T-cell (primary cell): ENCODE measurements around the gene SMAGP. TPM values are rescaled to one million over a fixed set of nuclear protein-coding genes. Genes with fewer than 3 reads are reported as not detected.
"Not testable (repeated sequence)": the region's sequence is repeated elsewhere in the genome, so short reads cannot be mapped to it uniquely, and the experiment has no call there.

Experiments used
- ATAC-seq, 4 experiments: fragments of 200-7000 bp in 3 of 4; fragments of 150-1000 bp in 1 of 4; cut with Tn5 transposase; replicated peaks in 1 of 4; 1 replicate in 3 of 4; 2 replicates in 1 of 4; pipeline ENCODE4 v1.10.0; 2021; ENCODE audit warnings: moderate library complexity in 3 of 4, mild to moderate bottlenecking in 2 of 4, moderate number of reproducible peaks in 1 of 4
- CTCF ChIA-PET, 2 donors: fragments of 300-600 bp; sonication (Branson Sonifier 250); formaldehyde crosslinking; loops; one replicate each; lab custom pipeline; 2022; ENCODE audit warnings: antibody characterized with exemption in 2 of 2; lab: Charles Lee
- POLR2A ChIA-PET, 2 donors: fragments of 300-600 bp; sonication (Branson Sonifier 250); formaldehyde crosslinking; loops; one replicate each; lab custom pipeline; 2022; ENCODE audit warnings: antibody characterized with exemption in 2 of 2; lab: Charles Lee
- DNase-seq, 35 experiments: peaks; one replicate each; pipeline versions ENCODE4 v3.0.0 to v3.0.0-alpha.2; 2013 to 2023
- H3K27ac ChIP-seq: one replicate; pipeline ENCODE4 v1.5.1; 2013; ENCODE audit warnings: low read length
- H3K27me3 ChIP-seq, 2 experiments: replicated peaks in 1 of 2; 1 replicate in 1 of 2; 2 replicates in 1 of 2; pipeline versions ENCODE4 v1.6.1 to v1.7.0; 2013; ENCODE audit warnings: low read length in 1 of 2, mixed read lengths in 1 of 2; ENCODE audit not compliant: control insufficient read depth in 2 of 2, insufficient read depth in 2 of 2; ENCODE audit errors: extremely low read depth in 1 of 2
- H3K36me3 ChIP-seq, 2 donors: 1 replicate in 1 of 2; 2 replicates in 1 of 2; pipeline versions ENCODE4 v1.6.1 to v1.7.0; 2013; ENCODE audit warnings: low read length in 1 of 2; ENCODE audit not compliant: control insufficient read depth in 2 of 2, insufficient read depth in 1 of 2; ENCODE audit errors: extremely low read depth in 1 of 2
- H3K4me1 ChIP-seq, 2 experiments: 1 replicate in 1 of 2; 2 replicates in 1 of 2; pipeline versions ENCODE4 v1.6.1 to v1.7.0; 2013; ENCODE audit warnings: low read length in 2 of 2, mixed read lengths in 1 of 2; ENCODE audit not compliant: insufficient read depth in 2 of 2, control insufficient read depth in 1 of 2; ENCODE audit errors: extremely low read depth in 1 of 2
- H3K4me3 ChIP-seq, 2 donors: 1 replicate in 1 of 2; 2 replicates in 1 of 2; pipeline versions ENCODE4 v1.5.1 to v1.7.0; 2013; ENCODE audit warnings: mild to moderate bottlenecking in 2 of 2, low read length in 1 of 2, moderate library complexity in 1 of 2; ENCODE audit not compliant: control insufficient read depth in 1 of 2; ENCODE audit errors: extremely low read depth in 1 of 2
- H3K9me3 ChIP-seq: 2 replicates; pipeline ENCODE4 v1.7.0; 2013
- H3K27ac Mint-ChIP-seq, 2 donors: one replicate each; pipeline ENCODE4 v1.8.0; 2020 to 2021; ENCODE audit warnings: mild to moderate bottlenecking in 2 of 2, mixed read lengths in 2 of 2
- H3K27me3 Mint-ChIP-seq, 2 donors: one replicate each; pipeline ENCODE4 v1.8.0; 2021 to 2022; ENCODE audit warnings: mixed read lengths in 2 of 2
- H3K36me3 Mint-ChIP-seq: one replicate; pipeline ENCODE4 v1.8.0; 2021; ENCODE audit warnings: mixed read lengths
- H3K4me1 Mint-ChIP-seq, 3 donors: one replicate each; pipeline ENCODE4 v1.8.0; 2020 to 2022; ENCODE audit warnings: mixed read lengths in 3 of 3, mild to moderate bottlenecking in 1 of 3
- H3K4me3 Mint-ChIP-seq, 3 donors: one replicate each; pipeline ENCODE4 v1.8.0; 2020 to 2022; ENCODE audit warnings: mild to moderate bottlenecking in 3 of 3, mixed read lengths in 3 of 3, moderate library complexity in 3 of 3
- H3K9me3 Mint-ChIP-seq, 3 donors: one replicate each; pipeline ENCODE4 v1.8.0; 2020 to 2022; ENCODE audit warnings: mixed read lengths in 3 of 3
- WGBS: methylation state at CpG from one replicate; pipeline ENCODE4 v1.1.5; 2013; ENCODE audit warnings: missing lambda C conversion rate; ENCODE audit not compliant: insufficient coverage; 5-methylcytosine and 5-hydroxymethylcytosine counted together
- total RNA-seq, 35 experiments: library from RNA in 6 of 35; stranded (reverse) in 6 of 35; fragments of 120-200 nt in 1 of 35; gene quantifications; one replicate each; pipeline versions ENCODE4 v1.2.1 to v1.2.4 and lab custom pipeline; 2013 to 2026

SMAGP gene
- total RNA-seq, 5 donors from 2014 or later (not counting 1 experiment from before 2014, with no cell fraction given) = 3.2 to 5.3 (median 3.6) TPM

GRCh38 chr12:51238037-51238509, 32.1 kb downstream of the SMAGP start:
- H3K27ac Mint-ChIP-seq = peak overlapping the region; percentile 99 to 100
- no peaks in the 10 kb centered on the region for H3K9me3 ChIP-seq
- CTCF ChIA-PET = interaction anchor here (0.5 to 1.7 kb wide), 8 partner anchors 17 to 473 kb away, joined by 3 to 27 read pairs (median 4); partner anchors contain the start of gene POU6F1 (in 1 of the 2)
- peak overlapping the region; percentile 50 for H3K27ac ChIP-seq
- H3K4me3 Mint-ChIP-seq = peak overlapping the region; percentile 96 to 97 (median 96)
- H3K4me3 ChIP-seq = peak overlapping the region; percentile 98 to 99
- H3K4me1 Mint-ChIP-seq = peaks cover 39 to 44% (median 44%) of the 10 kb centered on the region in 3 donors
- POLR2A ChIA-PET = interaction anchor here (0.6 to 1.7 kb wide), 6 partner anchors 20 to 1616 kb away, joined by 3 to 22 read pairs (median 4); partner anchors contain the start of gene POU6F1 (in 1 of the 2)
- no peaks in the 10 kb centered on the region for H3K27me3 Mint-ChIP-seq
- DNase-seq (peak in 4 of 35 experiments; percentile 2 to 25 (median 12)), ATAC-seq (peak; percentile 4 to 21 (median 14))
- H3K9me3 Mint-ChIP-seq = no peaks in the 10 kb centered on the region
- H3K4me1 ChIP-seq = peaks cover 13 to 40% of the 10 kb centered on the region in 2 experiments
- peaks cover 29% of the 10 kb centered on the region for H3K36me3 Mint-ChIP-seq
- peaks cover 0 to 34% of the 10 kb centered on the region in 2 donors for H3K36me3 ChIP-seq
- 17% methylated on average over 7 of the region's 10 CpGs for WGBS
- no peaks in the 10 kb centered on the region for H3K27me3 ChIP-seq

GRCh38 chr12:51234530-51234929, 35.7 kb downstream of the SMAGP start:
- no peaks in the 10 kb centered on the region for H3K27me3 ChIP-seq
- H3K9me3 ChIP-seq = no peaks in the 10 kb centered on the region
- no peak overlapping the region for H3K4me3 ChIP-seq
- Mint-ChIP-seq H3K36me3 (no peaks in the 10 kb centered on the region), H3K27ac (no peak overlapping the region), H3K27me3 (no peaks in the 10 kb centered on the region), H3K4me3 (no peak overlapping the region), H3K4me1 (peaks cover 7 to 14% (median 10%) of the 10 kb centered on the region in 3 donors), H3K9me3 (no peaks in the 10 kb centered on the region)
- peaks cover 0 to 8% of the 10 kb centered on the region in 2 experiments for H3K4me1 ChIP-seq
- H3K36me3 ChIP-seq = no peaks in the 10 kb centered on the region
- DNase-seq = no peak
- no peak overlapping the region for H3K27ac ChIP-seq
- CTCF ChIA-PET = no interaction called here
- WGBS = 45% methylated on average over 2 of the region's 5 CpGs
- ATAC-seq = no peak
- POLR2A ChIA-PET = interaction anchor here in 1 of 2 donors (0.8 to 0.9 kb wide), 2 partner anchors 16 to 22 kb away, joined by 5 read pairs; partner anchors contain the start of gene POU6F1

GRCh38 chr12:51232642-51233041, 37.6 kb downstream of the SMAGP start:
- peaks cover 0 to 4% (median 1%) of the 10 kb centered on the region in 3 donors for H3K4me1 Mint-ChIP-seq
- no peak overlapping the region for H3K27ac Mint-ChIP-seq
- Histone ChIP-seq H3K27ac (no peak overlapping the region), H3K4me3 (no peak overlapping the region), H3K9me3 (no peaks in the 10 kb centered on the region), H3K36me3 (no peaks in the 10 kb centered on the region), H3K4me1 (peaks cover 0 to under 1% of the 10 kb centered on the region in 2 experiments), H3K27me3 (no peaks in the 10 kb centered on the region)
- no peaks in the 10 kb centered on the region for H3K36me3 Mint-ChIP-seq
- no peak overlapping the region for H3K4me3 Mint-ChIP-seq
- ChIA-PET CTCF (no interaction called here), POLR2A (no interaction called here)
- no peaks in the 10 kb centered on the region for H3K27me3 Mint-ChIP-seq
- no peaks in the 10 kb centered on the region for H3K9me3 Mint-ChIP-seq
- DNase-seq (no peak), ATAC-seq (no peak)

GRCh38 chr12:51229116-51229809, 41.0 kb downstream of the SMAGP start:
- Mint-ChIP-seq H3K27me3 (no peaks in the 10 kb centered on the region), H3K36me3 (no peaks in the 10 kb centered on the region), H3K4me1 (peaks cover 0 to 4% (median 2%) of the 10 kb centered on the region in 3 donors), H3K27ac (no peak overlapping the region), H3K9me3 (no peaks in the 10 kb centered on the region), H3K4me3 (no peak overlapping the region)
- no peaks in the 10 kb centered on the region for H3K9me3 ChIP-seq
- H3K27me3 ChIP-seq = no peaks in the 10 kb centered on the region
- ATAC-seq = no peak
- ChIA-PET POLR2A (interaction anchor here (0.5 to 0.6 kb wide), 2 partner anchors 11 to 65 kb away, joined by 6 to 8 read pairs; no protein-coding TSS in a partner anchor), CTCF (interaction anchor here (0.6 to 0.7 kb wide), 4 partner anchors 14 to 188 kb away, joined by 3 to 6 read pairs (median 4); no protein-coding TSS in a partner anchor)
- DNase-seq = no peak
- no peaks in the 10 kb centered on the region for H3K4me1 ChIP-seq
- H3K4me3 ChIP-seq = no peak overlapping the region
- no peak overlapping the region for H3K27ac ChIP-seq
- 93% methylated on average over 6 of the region's 7 CpGs for WGBS
- no peaks in the 10 kb centered on the region for H3K36me3 ChIP-seq

- no peaks in the 10 kb centered on the region for H3K36me3 ChIP-seq
- Mint-ChIP-seq H3K36me3 (no peaks in the 10 kb centered on the region), H3K4me1 (peaks cover 0 to 2% (median 2%) of the 10 kb centered on the region in 3 donors), H3K9me3 (no peaks in the 10 kb centered on the region), H3K27ac (no peak overlapping the region), H3K4me3 (no peak overlapping the region), H3K27me3 (no peaks in the 10 kb centered on the region)
- H3K4me3 ChIP-seq = no peak overlapping the region
- no peak overlapping the region for H3K27ac ChIP-seq
- CTCF ChIA-PET = no interaction called here
- H3K27me3 ChIP-seq = no peaks in the 10 kb centered on the region
- no CpG with 5 or more reads among the region's 1 CpG for WGBS
- H3K4me1 ChIP-seq = no peaks in the 10 kb centered on the region
- ATAC-seq = no peak
- POLR2A ChIA-PET = no interaction called here
- H3K9me3 ChIP-seq = no peaks in the 10 kb centered on the region
- DNase-seq = no peak
These were observed 42.3 kb downstream of the SMAGP start for GRCh38 chr12:51227962-51228361.

- DNase-seq, H3K27me3 Mint-ChIP-seq, H3K9me3 ChIP-seq, POLR2A ChIA-PET, H3K4me3 ChIP-seq, H3K4me1 ChIP-seq, ATAC-seq, H3K4me1 Mint-ChIP-seq, H3K27ac Mint-ChIP-seq, H3K4me3 Mint-ChIP-seq, H3K36me3 ChIP-seq, H3K36me3 Mint-ChIP-seq, H3K9me3 Mint-ChIP-seq, H3K27me3 ChIP-seq, H3K27ac ChIP-seq: not testable (repeated sequence)
- no CpG with 5 or more reads among the region's 5 CpGs for WGBS
- CTCF ChIA-PET = interaction anchor here in 1 of 2 donors (0.5 kb wide), 1 partner anchor 172 kb away, joined by 4 read pairs; no protein-coding TSS in a partner anchor
These were observed 43.1 kb downstream of the SMAGP start for GRCh38 chr12:51227112-51227511.
